Neuronal stem cell (in vitro differentiated cells): Measurements from ENCODE around the gene ATP5F1D.
"Not testable (repeated sequence)": the region's sequence is repeated elsewhere in the genome, so short reads cannot be mapped to it uniquely, and the experiment has no call there.

Source experiments
- DNase-seq: peaks from one replicate; pipeline ENCODE4 v3.0.0-alpha.2; 2013; ENCODE audit warnings: low spot score
- H2AFZ ChIP-seq: one replicate; pipeline ENCODE4 v1.6.1; 2013; ENCODE audit warnings: mild to moderate bottlenecking, low read length, inconsistent platforms
- H2AK5ac ChIP-seq: 2 replicates; pipeline ENCODE4 v1.6.1; 2013; ENCODE audit warnings: low read depth, mild to moderate bottlenecking, inconsistent platforms, low read length, moderate library complexity, mixed read lengths
- H2BK120ac ChIP-seq: 2 replicates; pipeline ENCODE4 v1.6.1; 2013; ENCODE audit warnings: low read depth, mild to moderate bottlenecking, inconsistent platforms, low read length, moderate library complexity, mixed read lengths
- H2BK12ac ChIP-seq: one replicate; pipeline ENCODE4 v1.6.1; 2013; ENCODE audit warnings: low read length, inconsistent platforms
- H2BK15ac ChIP-seq: 2 replicates; pipeline ENCODE4 v1.6.1; 2013; ENCODE audit warnings: mild to moderate bottlenecking, low read length, inconsistent platforms, mixed read lengths
- H2BK5ac ChIP-seq: one replicate; pipeline ENCODE4 v1.6.1; 2013; ENCODE audit warnings: inconsistent platforms, mild to moderate bottlenecking, low read length, moderate library complexity
- H3K14ac ChIP-seq: one replicate; pipeline ENCODE4 v1.6.1; 2013; ENCODE audit warnings: low read length, inconsistent platforms
- H3K18ac ChIP-seq: 2 replicates; pipeline ENCODE4 v1.6.1; 2013; ENCODE audit warnings: low read length, inconsistent platforms
- H3K23ac ChIP-seq: 2 replicates; pipeline ENCODE4 v1.6.1; 2013; ENCODE audit warnings: low read depth, mild to moderate bottlenecking, mixed read lengths, low read length, inconsistent platforms; ENCODE audit not compliant: poor library complexity
- H3K27ac ChIP-seq: replicated peaks from 3 replicates; pipeline ENCODE4 v1.5.1; 2013; ENCODE audit warnings: low read length, inconsistent platforms
- H3K27me3 ChIP-seq, 3 experiments: 2 replicates each; pipeline ENCODE4 v1.6.1; 2013; ENCODE audit warnings: low read length in 3 of 3, mild to moderate bottlenecking in 2 of 3, inconsistent platforms in 1 of 3, low read depth in 1 of 3, mixed read lengths in 1 of 3, moderate library complexity in 1 of 3; ENCODE audit not compliant: control insufficient read depth in 3 of 3, insufficient read depth in 3 of 3
- H3K36me3 ChIP-seq, 2 donors: replicated peaks in 1 of 2; 2 replicates each; pipeline ENCODE4 v1.6.1; 2013; ENCODE audit warnings: low read length in 2 of 2; ENCODE audit not compliant: control insufficient read depth in 2 of 2, insufficient read depth in 2 of 2
- H3K4ac ChIP-seq: 2 replicates; pipeline ENCODE4 v1.6.1; 2013; ENCODE audit warnings: inconsistent platforms, mild to moderate bottlenecking, low read length, moderate library complexity
- H3K4me1 ChIP-seq, 2 donors: 1 replicate in 1 of 2; 2 replicates in 1 of 2; pipeline ENCODE4 v1.6.1; 2013; ENCODE audit warnings: low read length in 2 of 2, low read depth in 1 of 2; ENCODE audit not compliant: control insufficient read depth in 2 of 2, insufficient read depth in 1 of 2
- H3K4me2 ChIP-seq: one replicate; pipeline ENCODE4 v1.6.1; 2013; ENCODE audit warnings: mild to moderate bottlenecking, low read length, inconsistent platforms; ENCODE audit not compliant: insufficient read depth, poor library complexity, severe bottlenecking
- H3K4me3 ChIP-seq, 2 donors: 2 replicates each; pipeline ENCODE4 v1.5.1; 2013; ENCODE audit warnings: low read length in 2 of 2, mild to moderate bottlenecking in 2 of 2, inconsistent platforms in 1 of 2, moderate library complexity in 1 of 2
- H3K79me1 ChIP-seq: one replicate; pipeline ENCODE4 v1.6.1; 2013; ENCODE audit warnings: low read depth, mild to moderate bottlenecking, inconsistent platforms, low read length, moderate library complexity
- H3K9ac ChIP-seq: one replicate; pipeline ENCODE4 v1.6.1; 2013; ENCODE audit warnings: mild to moderate bottlenecking, low read depth, low read length, inconsistent platforms; ENCODE audit not compliant: poor library complexity
- H3K9me3 ChIP-seq, 2 donors: replicated peaks in 1 of 2; 2 replicates each; pipeline versions ENCODE3 to v1.6.1; 2013; ENCODE audit warnings: low read length in 2 of 2, mild to moderate bottlenecking in 2 of 2, inconsistent platforms in 1 of 2, low read depth in 1 of 2, mixed read lengths in 1 of 2, moderate library complexity in 1 of 2; ENCODE audit not compliant: control insufficient read depth in 2 of 2, insufficient read depth in 1 of 2
- H4K8ac ChIP-seq: one replicate; pipeline ENCODE4 v1.6.1; 2013; ENCODE audit warnings: low read depth, mild to moderate bottlenecking, inconsistent platforms, low read length, moderate library complexity
- H4K91ac ChIP-seq: one replicate; pipeline ENCODE4 v1.6.1; 2013; ENCODE audit warnings: low read length, low read depth, mild to moderate bottlenecking, inconsistent platforms; ENCODE audit not compliant: poor library complexity
- WGBS, 2 donors: extraction: QIAGEN DNeasy Blood & Tissue Kit; methylation state at CpG; one replicate each; pipeline ENCODE4 v1.1.7; 2013; ENCODE audit warnings: missing lambda C conversion rate in 2 of 2, mixed read lengths in 1 of 2; ENCODE audit not compliant: insufficient read length in 2 of 2, insufficient replicate concordance in 1 of 2; ENCODE audit errors: extremely low coverage in 2 of 2; 5-methylcytosine and 5-hydroxymethylcytosine counted together

Gene ATP5F1D

GRCh38 chr19:1245494-1246264, 4.1 kb downstream of the ATP5F1D start:
- no peak for DNase-seq
- H2AK5ac ChIP-seq: peak overlapping the region; percentile 95
- no peak overlapping the region for H3K27ac ChIP-seq
- no peaks in the 10 kb centered on the region for H3K9me3 ChIP-seq
- no peak overlapping the region for H2AFZ ChIP-seq
- no CpG with 5 or more reads among the region's 26 CpGs for WGBS, 2 donors
- no peaks in the 10 kb centered on the region for H3K27me3 ChIP-seq
- H3K23ac ChIP-seq: peak overlapping the region; percentile 99
- H3K14ac ChIP-seq: no peak overlapping the region
- no peak overlapping the region for H3K4me2 ChIP-seq
- peak overlapping the region; percentile 94 for H2BK12ac ChIP-seq
- no peak overlapping the region for H2BK5ac ChIP-seq
- peak overlapping the region; percentile 81 for H2BK15ac ChIP-seq
- no peak overlapping the region for H3K4me3 ChIP-seq
- H3K4me1 ChIP-seq: peaks cover 19 to 26% of the 10 kb centered on the region in 2 donors
- peaks cover 11% of the 10 kb centered on the region for H3K79me1 ChIP-seq
- no peak overlapping the region for H4K91ac ChIP-seq
- no peak overlapping the region for H2BK120ac ChIP-seq
- peak overlapping the region; percentile 60 for H3K9ac ChIP-seq
- H3K36me3 ChIP-seq: peaks cover 0 to 8% of the 10 kb centered on the region in 2 donors
- peak overlapping the region; percentile 57 for H3K18ac ChIP-seq
- no peak overlapping the region for H3K4ac ChIP-seq
- H4K8ac ChIP-seq: no peak overlapping the region

GRCh38 chr19:1246265-1247087, 4.9 kb downstream of the ATP5F1D start:
- H3K4me3 ChIP-seq, H2BK12ac ChIP-seq, H3K27ac ChIP-seq, DNase-seq, H3K4ac ChIP-seq, H2BK5ac ChIP-seq, H2AFZ ChIP-seq, H3K27me3 ChIP-seq, H3K9me3 ChIP-seq, H3K4me2 ChIP-seq, H4K91ac ChIP-seq, H4K8ac ChIP-seq, H3K14ac ChIP-seq, H2BK120ac ChIP-seq: not testable (repeated sequence)
- H3K4me1 ChIP-seq: peaks cover 17 to 26% of the 10 kb centered on the region in 2 donors
- H3K36me3 ChIP-seq: peaks cover 3 to 13% of the 10 kb centered on the region in 2 donors
- peak overlapping the region; percentile 60 for H3K9ac ChIP-seq
- peaks cover 15% of the 10 kb centered on the region for H3K79me1 ChIP-seq
- peak overlapping the region; percentile 85 for H3K23ac ChIP-seq
- WGBS, 2 donors: no CpG with 5 or more reads among the region's 27 CpGs
- H3K18ac ChIP-seq: peak overlapping the region; percentile 71
- H2BK15ac ChIP-seq: peak overlapping the region; percentile 37
- H2AK5ac ChIP-seq: peak overlapping the region; percentile 95

DNA sequence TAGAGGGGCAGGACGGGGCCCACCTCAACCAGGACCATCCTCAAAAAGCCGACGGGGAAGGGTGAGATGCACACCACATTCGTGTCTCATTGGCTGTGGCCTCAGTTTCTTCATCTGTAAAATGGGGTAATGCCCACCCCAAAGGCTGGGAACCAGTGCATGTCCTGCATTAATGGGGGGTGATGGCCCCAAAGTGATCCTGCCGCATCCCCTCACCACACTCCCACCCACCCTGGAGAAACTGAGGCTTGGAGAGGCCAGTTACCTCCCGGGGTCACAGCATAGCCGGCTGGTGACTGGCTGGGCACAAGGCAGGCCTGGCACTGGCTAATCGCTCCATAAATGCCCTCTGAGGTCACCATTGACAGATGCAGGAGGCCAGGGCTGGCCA, 6.2 kb downstream of the ATP5F1D start:
- H3K36me3 ChIP-seq: peaks cover 10 to 24% of the 10 kb centered on the region in 2 donors
- H2AFZ ChIP-seq: no peak overlapping the region
- peaks cover 14 to 32% of the 10 kb centered on the region in 2 donors for H3K4me1 ChIP-seq
- peaks cover 15% of the 10 kb centered on the region for H3K79me1 ChIP-seq
- no peak overlapping the region for H3K4ac ChIP-seq
- no CpG with 5 or more reads among the region's 8 CpGs for WGBS, 2 donors
- H2AK5ac ChIP-seq: peak overlapping the region; percentile 94
- peak overlapping the region; percentile 34 for H3K23ac ChIP-seq
- peak overlapping the region; percentile 54 for H2BK15ac ChIP-seq
- H3K18ac ChIP-seq: peak overlapping the region; percentile 95
- H2BK12ac ChIP-seq: peak overlapping the region; percentile 93
- H3K27ac ChIP-seq: peak overlapping the region; percentile 59
- no peak overlapping the region for H3K14ac ChIP-seq
- peak overlapping the region; percentile 78 to 98 for H3K4me3 ChIP-seq
- peak overlapping the region; percentile 73 for H3K4me2 ChIP-seq
- peak overlapping the region; percentile 56 for H2BK120ac ChIP-seq
- H3K9me3 ChIP-seq: no peaks in the 10 kb centered on the region
- no peaks in the 10 kb centered on the region for H3K27me3 ChIP-seq
- peak overlapping the region; percentile 64 for H3K9ac ChIP-seq
- no peak for DNase-seq
- H4K91ac ChIP-seq: no peak overlapping the region
- no peak overlapping the region for H4K8ac ChIP-seq
- H2BK5ac ChIP-seq: peak overlapping the region; percentile 93
